Gastroesophageal sphincter (tissue), 3 donors: ENCODE results near the gene SQSTM1.

Experiments
- EP300 ChIP-seq: sonication (generic); formaldehyde crosslinking; IDR thresholded peaks from one replicate; pipeline ENCODE4 v1.6.1; 2017; ENCODE audit warnings: antibody characterized with exemption, mild to moderate bottlenecking
- POLR2A ChIP-seq, 2 donors: fragments of 450-650 bp; IDR thresholded peaks; one replicate each; pipeline ENCODE4 v1.6.1; 2017; ENCODE audit warnings: antibody characterized with exemption in 2 of 2, mild to moderate bottlenecking in 2 of 2, moderate library complexity in 1 of 2
- POLR2AphosphoS5 ChIP-seq: sonication (generic); formaldehyde crosslinking; IDR thresholded peaks from one replicate; pipeline ENCODE4 v1.6.1; 2017; ENCODE audit warnings: antibody characterized with exemption
- TF ChIP-seq, protein P1 (sequence below), 4 experiments: fragments of 200-600 bp in 2 of 4; fragments of 450-650 bp in 2 of 4; sonication (generic) in 1 of 4; IDR thresholded peaks; one replicate each; pipeline ENCODE4 v1.5.1; 2017 to 2019; ENCODE audit warnings: antibody characterized with exemption in 4 of 4, mild to moderate bottlenecking in 2 of 4, moderate library complexity in 2 of 4

DNA sequence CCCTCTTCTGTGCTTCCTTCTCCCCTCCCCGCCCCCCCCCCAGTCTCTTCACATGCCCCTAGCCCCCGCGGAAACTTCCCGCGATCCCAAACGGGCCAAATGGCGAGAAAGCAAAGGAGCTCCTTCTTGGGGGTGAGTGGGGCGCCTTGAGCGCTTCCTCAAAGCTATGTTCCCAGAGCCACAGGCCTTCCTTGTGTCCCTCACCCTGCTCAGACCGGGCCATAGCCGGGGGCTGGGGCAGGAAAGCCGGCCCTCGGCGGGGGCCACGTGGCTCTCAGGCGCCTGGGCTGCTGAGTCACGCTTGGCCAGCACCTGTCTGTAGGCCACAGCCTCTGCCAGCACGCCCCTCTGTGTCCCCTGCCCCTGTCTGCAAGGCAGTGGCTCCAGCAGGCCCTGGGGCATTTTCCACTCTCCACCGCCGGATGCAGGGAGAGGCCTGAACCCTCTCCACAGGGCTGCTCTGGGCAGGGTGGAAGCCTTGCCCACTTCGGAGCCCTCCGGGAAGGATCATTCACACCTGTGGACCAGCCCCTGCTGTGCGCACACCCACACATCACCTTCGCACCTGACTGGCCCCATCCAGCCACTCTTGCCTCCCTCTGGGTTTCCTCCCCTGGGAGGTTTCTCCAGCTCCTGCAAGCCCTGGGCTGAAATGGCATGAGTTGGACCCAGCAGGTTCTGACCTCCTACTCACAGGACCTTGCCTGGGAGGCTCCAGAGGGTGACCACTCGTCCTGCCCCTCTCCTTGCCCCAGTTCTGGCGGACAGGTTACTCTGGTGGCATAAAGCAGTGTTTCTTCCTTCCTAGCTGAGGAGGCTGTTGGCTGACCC, 1.2 kb upstream of the SQSTM1 start:
- TF ChIP-seq POLR2A (IDR thresholded peaks at IDR 0.05), result no peak
- TF ChIP-seq, protein P1, sequence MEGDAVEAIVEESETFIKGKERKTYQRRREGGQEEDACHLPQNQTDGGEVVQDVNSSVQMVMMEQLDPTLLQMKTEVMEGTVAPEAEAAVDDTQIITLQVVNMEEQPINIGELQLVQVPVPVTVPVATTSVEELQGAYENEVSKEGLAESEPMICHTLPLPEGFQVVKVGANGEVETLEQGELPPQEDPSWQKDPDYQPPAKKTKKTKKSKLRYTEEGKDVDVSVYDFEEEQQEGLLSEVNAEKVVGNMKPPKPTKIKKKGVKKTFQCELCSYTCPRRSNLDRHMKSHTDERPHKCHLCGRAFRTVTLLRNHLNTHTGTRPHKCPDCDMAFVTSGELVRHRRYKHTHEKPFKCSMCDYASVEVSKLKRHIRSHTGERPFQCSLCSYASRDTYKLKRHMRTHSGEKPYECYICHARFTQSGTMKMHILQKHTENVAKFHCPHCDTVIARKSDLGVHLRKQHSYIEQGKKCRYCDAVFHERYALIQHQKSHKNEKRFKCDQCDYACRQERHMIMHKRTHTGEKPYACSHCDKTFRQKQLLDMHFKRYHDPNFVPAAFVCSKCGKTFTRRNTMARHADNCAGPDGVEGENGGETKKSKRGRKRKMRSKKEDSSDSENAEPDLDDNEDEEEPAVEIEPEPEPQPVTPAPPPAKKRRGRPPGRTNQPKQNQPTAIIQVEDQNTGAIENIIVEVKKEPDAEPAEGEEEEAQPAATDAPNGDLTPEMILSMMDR (IDR thresholded peaks at IDR 0.05), result no peak
- TF ChIP-seq POLR2AphosphoS5, result no peak
- no peak for TF ChIP-seq EP300
